ENCODE measurements around the gene ZC3H14.

Gene ZC3H14

DNA sequence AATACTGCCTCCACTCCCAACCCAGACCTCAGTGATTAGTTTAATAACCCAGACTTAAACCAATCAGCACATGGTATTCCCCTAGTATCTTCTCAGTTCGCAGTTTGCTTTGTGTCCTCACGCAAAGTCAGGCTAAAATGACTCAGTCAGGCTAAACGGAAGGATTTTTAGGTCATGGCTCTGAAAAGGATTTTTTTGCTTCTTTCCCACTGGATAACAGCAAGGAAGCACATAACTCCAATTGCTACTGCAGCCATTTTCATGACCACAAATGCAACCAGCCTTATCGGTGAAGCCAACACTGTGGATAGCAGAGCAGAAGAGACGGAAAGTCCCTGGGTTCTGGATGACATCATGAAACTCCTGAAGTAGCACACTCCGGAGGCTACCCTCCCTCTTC lies 67.7 kb downstream of the ZC3H14 start:
- no peak for DNase-seq (ENCODE audit: extremely low spot score)
- ChIA-PET CTCF (no interaction called here), POLR2A (no interaction called here)
- TF ChIP-seq TARDBP (IDR thresholded peaks at IDR 0.05) (no peak), SUZ12 (IDR thresholded peaks at IDR 0.05) (no peak), NFRKB (IDR thresholded peaks at IDR 0.05) (no peak), FOXM1 (IDR thresholded peaks at IDR 0.05; ENCODE audit: borderline replicate concordance) (no peak), ELF4 (IDR thresholded peaks at IDR 0.05) (no peak), ZNF384 (IDR thresholded peaks at IDR 0.05) (no peak), PKNOX1 (IDR thresholded peaks at IDR 0.05) (no peak), FOXA1 (IDR thresholded peaks at IDR 0.05) (no peak), L3MBTL2 (conservative IDR thresholded peaks at IDR 0.05) (no peak), LEF1 (IDR thresholded peaks at IDR 0.05; ENCODE audit: borderline replicate concordance) (no peak), CTBP1 (IDR thresholded peaks at IDR 0.05; ENCODE audit: borderline replicate concordance) (no peak), BHLHE40 (IDR thresholded peaks at IDR 0.05; ENCODE audit: borderline replicate concordance) (no peak), HDGF (IDR thresholded peaks at IDR 0.05; ENCODE audit: borderline replicate concordance) (no peak), SP1 (IDR thresholded peaks at IDR 0.05) (no peak), FOXK2 (IDR thresholded peaks at IDR 0.05) (no peak)

DNA sequence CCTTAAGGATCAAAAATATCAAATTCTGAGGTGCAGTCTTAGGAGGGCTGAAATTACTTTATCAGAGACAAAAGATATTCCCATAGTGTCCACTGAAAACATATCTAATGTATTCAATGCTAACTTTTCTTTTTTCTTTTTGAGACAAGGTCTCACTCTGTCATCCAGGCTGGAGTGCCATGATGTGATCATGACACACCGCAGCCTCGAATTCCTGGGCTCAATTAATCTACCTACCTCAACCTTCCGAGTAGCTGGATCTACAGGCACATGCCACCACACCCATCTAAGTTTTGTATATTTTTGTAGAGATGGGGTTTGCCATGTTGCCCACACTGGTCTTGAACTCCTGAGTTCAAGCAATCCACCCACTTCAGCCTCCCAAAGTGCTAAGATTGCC lies 68.3 kb downstream of the ZC3H14 start:
- TF ChIP-seq NFRKB (IDR thresholded peaks at IDR 0.05), result no peak
- TF ChIP-seq TARDBP (IDR thresholded peaks at IDR 0.05), result no peak
- POLR2A ChIA-PET, result no interaction called here
- CTCF ChIA-PET, result no interaction called here
- DNase-seq (ENCODE audit: extremely low spot score), result no peak

- ChIA-PET CTCF (no interaction called here), POLR2A (no interaction called here)
- no peak for DNase-seq (ENCODE audit: extremely low spot score)
- TF ChIP-seq FOXA1 (IDR thresholded peaks at IDR 0.05), result no peak
Observed at GRCh38 chr14:88632512-88632911, 69.7 kb downstream of the ZC3H14 start.

GRCh38 chr14:88639221-88639620 lies 76.4 kb downstream of the ZC3H14 start:
- TF ChIP-seq FOXA1 (IDR thresholded peaks at IDR 0.05) (no peak), PKNOX1 (IDR thresholded peaks at IDR 0.05) (no peak), ZNF384 (IDR thresholded peaks at IDR 0.05) (no peak), LEF1 (IDR thresholded peaks at IDR 0.05; ENCODE audit: borderline replicate concordance) (no peak), NFRKB (IDR thresholded peaks at IDR 0.05) (no peak), TARDBP (IDR thresholded peaks at IDR 0.05) (no peak), L3MBTL2 (conservative IDR thresholded peaks at IDR 0.05) (no peak), SP1 (IDR thresholded peaks at IDR 0.05) (no peak), FOXM1 (IDR thresholded peaks at IDR 0.05; ENCODE audit: borderline replicate concordance) (no peak), FOXK2 (IDR thresholded peaks at IDR 0.05) (no peak), CTBP1 (IDR thresholded peaks at IDR 0.05; ENCODE audit: borderline replicate concordance) (no peak), SUZ12 (IDR thresholded peaks at IDR 0.05) (no peak), BHLHE40 (IDR thresholded peaks at IDR 0.05; ENCODE audit: borderline replicate concordance) (no peak), ARNT (IDR thresholded peaks at IDR 0.05) (no peak), HDGF (IDR thresholded peaks at IDR 0.05; ENCODE audit: borderline replicate concordance) (no peak), ELF4 (IDR thresholded peaks at IDR 0.05) (no peak)
- POLR2A ChIA-PET, result no interaction called here
- no peak for DNase-seq (ENCODE audit: extremely low spot score)
- CTCF ChIA-PET, result no interaction called here

DNA sequence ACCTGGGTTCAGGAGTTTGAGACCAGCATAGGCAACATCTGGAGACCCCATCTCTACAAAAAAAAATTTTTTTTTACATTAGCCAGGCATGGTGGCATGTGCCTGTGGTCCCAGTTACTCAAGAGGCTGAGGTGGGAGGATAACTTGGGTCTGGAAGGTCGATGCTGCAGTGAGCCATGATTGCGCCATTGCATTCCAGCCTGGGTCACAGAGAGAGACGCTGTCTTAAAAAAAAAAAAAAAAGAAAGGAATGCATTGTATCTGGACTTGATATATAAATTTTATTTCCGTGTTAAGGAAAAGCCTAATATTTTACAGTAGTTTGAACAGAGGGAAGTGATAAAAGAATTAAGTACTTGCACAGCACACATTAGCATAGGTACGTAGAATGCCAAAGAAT lies 97.2 kb downstream of the ZC3H14 start:
- no peak for DNase-seq (ENCODE audit: extremely low spot score)
- CTCF ChIA-PET, result no interaction called here
- no peak for TF ChIP-seq BHLHE40 (IDR thresholded peaks at IDR 0.05; ENCODE audit: borderline replicate concordance)
- TF ChIP-seq ARNT (IDR thresholded peaks at IDR 0.05), result no peak
- no peak for TF ChIP-seq NFRKB (IDR thresholded peaks at IDR 0.05)
- TF ChIP-seq TARDBP (IDR thresholded peaks at IDR 0.05), result no peak
- no peak for TF ChIP-seq HDGF (IDR thresholded peaks at IDR 0.05; ENCODE audit: borderline replicate concordance)
- TF ChIP-seq SP1 (IDR thresholded peaks at IDR 0.05), result no peak
- no peak for TF ChIP-seq CTBP1 (IDR thresholded peaks at IDR 0.05; ENCODE audit: borderline replicate concordance)
- no peak for TF ChIP-seq PKNOX1 (IDR thresholded peaks at IDR 0.05)
- no peak for TF ChIP-seq FOXM1 (IDR thresholded peaks at IDR 0.05; ENCODE audit: borderline replicate concordance)
- POLR2A ChIA-PET, result no interaction called here

GRCh38 chr14:88667555-88668273 lies 104.9 kb downstream of the ZC3H14 start:
- ChIA-PET POLR2A (interaction anchor here (0.9 kb wide), 1 partner anchor 157 kb away, joined by 4 read pairs; the partner anchor contains the start of gene TTC8), CTCF (interaction anchor here (0.6 to 2.2 kb wide), 9 partner anchors 10 to 346 kb away, joined by 3 to 9 read pairs (median 4); no protein-coding TSS in a partner anchor)
- peak; percentile 72 for DNase-seq (ENCODE audit: extremely low spot score)
- no peak for TF ChIP-seq HDGF (IDR thresholded peaks at IDR 0.05; ENCODE audit: borderline replicate concordance)
